Measurements from ENCODE around the gene EPHB1. TPM values are rescaled to one million over a fixed set of nuclear protein-coding genes. Genes with fewer than 3 reads are reported as not detected.

EPHB1 gene
- polyA plus RNA-seq, 1 of the 3 experiments (the other 2 are of a cell fraction), result 1.2 TPM

GRCh38 chr3:134804508-134805480, 9.7 kb downstream of the EPHB1 start:
- Histone ChIP-seq H3K9ac (no peak overlapping the region), H3K4me1 (ENCODE audit: control insufficient read depth in 1 of 2, insufficient read depth in 2 of 2, low read depth in 1 of 2, low read length in 1 of 2) (no peaks in the 10 kb centered on the region), H3K9me3 (no peaks in the 10 kb centered on the region), H3K9me2 (no peaks in the 10 kb centered on the region), H3K27ac (ENCODE audit: low read depth in 2 of 2, low read length in 1 of 2) (no peak overlapping the region), H4K20me1 (ENCODE audit: insufficient read depth) (no peaks in the 10 kb centered on the region), H3K79me2 (ENCODE audit: insufficient read depth) (no peaks in the 10 kb centered on the region), H3K36me3 (replicated peaks in 1 of 2; ENCODE audit: control insufficient read depth in 1 of 2, insufficient read depth in 2 of 2, low read length in 1 of 2) (no peaks in the 10 kb centered on the region), H3K4me3 (ENCODE audit: low read depth in 2 of 2, low read length in 1 of 2) (no peak overlapping the region), H3K27me3 (ENCODE audit: insufficient read depth) (no peaks in the 10 kb centered on the region), H3K4me2 (no peak overlapping the region), H3F3A (replicated peaks; ENCODE audit: insufficient read depth) (no peaks in the 10 kb centered on the region), H2AFZ (ENCODE audit: low read depth) (no peak overlapping the region)
- WGBS (ENCODE audit: low lambda C conversion rate), result 69% methylated on average over 11 of the region's 14 CpGs
- no peak for TF ChIP-seq TAF1 (IDR thresholded peaks at IDR 0.05; ENCODE audit: borderline replicate concordance, low read depth, low read length)
- TF ChIP-seq GABPA (IDR thresholded peaks at IDR 0.05; ENCODE audit: low read depth), result no peak
- no peak for TF ChIP-seq SMC3 (IDR thresholded peaks at IDR 0.05; ENCODE audit: low read depth, low read length)
- no peak for TF ChIP-seq MAX (IDR thresholded peaks at IDR 0.05; ENCODE audit: low read depth)
- TF ChIP-seq RAD21 (IDR thresholded peaks at IDR 0.05; ENCODE audit: low read length), result no peak
- no peak for TF ChIP-seq REST (IDR thresholded peaks at IDR 0.05; ENCODE audit: low read depth, low read length)
- TF ChIP-seq RFX5 (IDR thresholded peaks at IDR 0.05; ENCODE audit: low read length), result no peak
- no peak for TF ChIP-seq NFIC (IDR thresholded peaks at IDR 0.05; ENCODE audit: borderline replicate concordance)
- TF ChIP-seq POLR2AphosphoS5 (IDR thresholded peaks at IDR 0.05; ENCODE audit: low read depth, low read length), result no peak
- no peak for TF ChIP-seq EZH2phosphoT487 (IDR thresholded peaks at IDR 0.05; ENCODE audit: borderline replicate concordance, low read depth)
- no peak for TF ChIP-seq YY1 (IDR thresholded peaks at IDR 0.05; ENCODE audit: low read depth)
- TF ChIP-seq, protein P1, sequence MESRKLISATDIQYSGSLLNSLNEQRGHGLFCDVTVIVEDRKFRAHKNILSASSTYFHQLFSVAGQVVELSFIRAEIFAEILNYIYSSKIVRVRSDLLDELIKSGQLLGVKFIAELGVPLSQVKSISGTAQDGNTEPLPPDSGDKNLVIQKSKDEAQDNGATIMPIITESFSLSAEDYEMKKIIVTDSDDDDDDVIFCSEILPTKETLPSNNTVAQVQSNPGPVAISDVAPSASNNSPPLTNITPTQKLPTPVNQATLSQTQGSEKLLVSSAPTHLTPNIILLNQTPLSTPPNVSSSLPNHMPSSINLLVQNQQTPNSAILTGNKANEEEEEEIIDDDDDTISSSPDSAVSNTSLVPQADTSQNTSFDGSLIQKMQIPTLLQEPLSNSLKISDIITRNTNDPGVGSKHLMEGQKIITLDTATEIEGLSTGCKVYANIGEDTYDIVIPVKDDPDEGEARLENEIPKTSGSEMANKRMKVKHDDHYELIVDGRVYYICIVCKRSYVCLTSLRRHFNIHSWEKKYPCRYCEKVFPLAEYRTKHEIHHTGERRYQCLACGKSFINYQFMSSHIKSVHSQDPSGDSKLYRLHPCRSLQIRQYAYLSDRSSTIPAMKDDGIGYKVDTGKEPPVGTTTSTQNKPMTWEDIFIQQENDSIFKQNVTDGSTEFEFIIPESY (IDR thresholded peaks at IDR 0.05; ENCODE audit: borderline replicate concordance, low read depth), result no peak
- no peak for TF ChIP-seq JUND (IDR thresholded peaks at IDR 0.05)
- no peak for TF ChIP-seq FOXJ3 (CRISPR knock-in tag; IDR thresholded peaks at IDR 0.05)
- no peak for DNase-seq
- POLR2A ChIA-PET, result no interaction called here
- CTCF ChIA-PET, result interaction anchor here (0.6 to 3.1 kb wide), 2 partner anchors 10 to 877 kb away, joined by 3 to 15 read pairs; partner anchors contain the start of gene EPHB1
